Measurements from ENCODE around the gene MACROD2. TPM values are rescaled to one million over a fixed set of nuclear protein-coding genes. Genes with fewer than 3 reads are reported as not detected.

The MACROD2 gene
- total RNA-seq, 1 donor from 2014 or later, result 2.4 TPM

- no peak overlapping the region for H3K27ac Mint-ChIP-seq (ENCODE audit: unreplicated experiment)
- no peak overlapping the region for H3K4me3 ChIP-seq (ENCODE audit: insufficient read depth, low read depth, low read length)
- no peaks in the 10 kb centered on the region for H4K20me1 ChIP-seq (ENCODE audit: insufficient read depth, low read length)
- H3K36me3 Mint-ChIP-seq (ENCODE audit: low read depth, unreplicated experiment), result no peaks in the 10 kb centered on the region
- FAIRE-seq (no peak), DNase-seq (ENCODE audit: low read depth) (no peak)
- H3K27me3 Mint-ChIP-seq (ENCODE audit: low read depth, unreplicated experiment), result no peaks in the 10 kb centered on the region
- no peak overlapping the region for H3K4me2 ChIP-seq (ENCODE audit: low read length)
- no peak overlapping the region for H3K9ac ChIP-seq (ENCODE audit: low read length)
- H3K9me3 ChIP-seq (ENCODE audit: insufficient read depth, low read depth, low read length), result no peaks in the 10 kb centered on the region
- H3K27me3 ChIP-seq (ENCODE audit: insufficient read depth, low read length), result no peaks in the 10 kb centered on the region
- no peak overlapping the region for H3K4me3 Mint-ChIP-seq (ENCODE audit: unreplicated experiment)
- H3K4me1 ChIP-seq (ENCODE audit: insufficient read depth, low read length), result no peaks in the 10 kb centered on the region
- peaks cover 1% of the 10 kb centered on the region for H3K9me3 Mint-ChIP-seq (ENCODE audit: unreplicated experiment)
- no peak for TF ChIP-seq CTCF (IDR thresholded peaks at IDR 0.05; ENCODE audit: insufficient read depth, low read depth, low read length)
- no peak for TF ChIP-seq EZH2 (IDR thresholded peaks at IDR 0.05; ENCODE audit: insufficient read depth, low read length)
- no peaks in the 10 kb centered on the region for H3K79me2 ChIP-seq (ENCODE audit: insufficient read depth, low read length)
- no peak overlapping the region for H2AFZ ChIP-seq (ENCODE audit: low read depth, low read length)
- H3K36me3 ChIP-seq (ENCODE audit: insufficient read depth, low read length), result no peaks in the 10 kb centered on the region
- no peak overlapping the region for H3K27ac ChIP-seq (ENCODE audit: low read depth, low read length)
- H3K4me1 Mint-ChIP-seq (ENCODE audit: low read depth, unreplicated experiment), result no peaks in the 10 kb centered on the region
Measured at GRCh38 chr20:14751191-14751590, 755.9 kb downstream of the MACROD2 start.

DNA sequence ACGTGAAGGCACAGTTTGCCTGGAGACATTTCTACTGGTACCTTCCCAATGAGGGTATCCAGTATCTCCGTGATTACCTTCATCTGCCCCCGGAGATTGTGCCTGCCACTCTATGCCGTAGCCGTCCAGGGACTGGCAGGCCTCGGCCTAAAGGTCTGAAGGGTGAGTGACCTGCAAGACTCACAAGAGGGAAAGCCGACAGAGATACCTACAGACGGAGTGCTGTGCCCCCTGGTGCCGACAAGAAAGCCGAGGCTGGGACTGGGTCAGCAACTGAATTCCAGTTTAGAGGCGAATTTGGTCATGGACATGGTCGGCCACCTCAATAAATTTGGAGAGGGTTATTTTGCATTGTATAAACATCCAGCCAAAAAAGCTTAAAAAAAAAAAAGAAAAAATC is 762.4 kb downstream of the MACROD2 start:
- FAIRE-seq, result no peak

More for the DNA sequence above, 762.4 kb downstream of the MACROD2 start:
- Histone ChIP-seq H3K9ac (ENCODE audit: low read length) (no peak overlapping the region), H3K79me2 (ENCODE audit: insufficient read depth, low read length) (no peaks in the 10 kb centered on the region), H3K4me3 (ENCODE audit: insufficient read depth, low read depth, low read length) (no peak overlapping the region), H3K9me3 (ENCODE audit: insufficient read depth, low read depth, low read length) (no peaks in the 10 kb centered on the region), H2AFZ (ENCODE audit: low read depth, low read length) (no peak overlapping the region), H3K27ac (ENCODE audit: low read depth, low read length) (no peak overlapping the region), H3K4me1 (ENCODE audit: insufficient read depth, low read length) (no peaks in the 10 kb centered on the region), H4K20me1 (ENCODE audit: insufficient read depth, low read length) (no peaks in the 10 kb centered on the region), H3K36me3 (ENCODE audit: insufficient read depth, low read length) (no peaks in the 10 kb centered on the region), H3K4me2 (ENCODE audit: low read length) (no peak overlapping the region), H3K27me3 (ENCODE audit: insufficient read depth, low read length) (no peaks in the 10 kb centered on the region)
- H3K9me3 Mint-ChIP-seq (ENCODE audit: unreplicated experiment), result no peaks in the 10 kb centered on the region
- no peaks in the 10 kb centered on the region for H3K36me3 Mint-ChIP-seq (ENCODE audit: low read depth, unreplicated experiment)
- peaks cover 2% of the 10 kb centered on the region for H3K27me3 Mint-ChIP-seq (ENCODE audit: low read depth, unreplicated experiment)
- H3K27ac Mint-ChIP-seq (ENCODE audit: unreplicated experiment), result no peak overlapping the region
- no peak for DNase-seq (ENCODE audit: low read depth)
- TF ChIP-seq CTCF (IDR thresholded peaks at IDR 0.05; ENCODE audit: insufficient read depth, low read depth, low read length), result no peak
- no peak for TF ChIP-seq EZH2 (IDR thresholded peaks at IDR 0.05; ENCODE audit: insufficient read depth, low read length)
- H3K4me3 Mint-ChIP-seq (ENCODE audit: unreplicated experiment), result no peak overlapping the region
- no peaks in the 10 kb centered on the region for H3K4me1 Mint-ChIP-seq (ENCODE audit: low read depth, unreplicated experiment)
